SKM-1 (cell line): ENCODE results near the gene LRRC7.

Experiments used
- DNase-seq: peaks from one replicate; lab custom pipeline; 2025; ENCODE audit not compliant: unreplicated experiment; lab: John Stamatoyannopoulos, UW

The LRRC7 gene

DNA sequence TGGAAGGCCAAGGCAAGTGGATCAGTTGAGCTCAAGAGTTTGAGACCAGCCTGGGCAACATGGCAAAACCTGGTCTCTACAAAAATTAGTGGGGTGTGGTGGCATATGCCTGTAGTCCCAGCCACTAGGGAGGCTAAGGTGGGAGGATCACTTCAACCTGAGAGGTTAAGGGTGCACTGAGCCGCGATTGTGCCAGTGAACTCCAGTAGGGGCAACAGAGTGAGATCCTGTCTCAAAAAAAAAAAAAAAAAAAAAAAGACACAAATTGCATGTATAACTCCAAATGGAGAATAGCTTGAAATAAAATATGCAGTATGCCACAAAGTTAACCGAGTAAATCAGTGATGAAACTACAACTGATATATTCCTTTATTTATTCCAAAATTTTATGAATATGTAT is 586.0 kb downstream of the LRRC7 start:
- no peak for DNase-seq

DNA sequence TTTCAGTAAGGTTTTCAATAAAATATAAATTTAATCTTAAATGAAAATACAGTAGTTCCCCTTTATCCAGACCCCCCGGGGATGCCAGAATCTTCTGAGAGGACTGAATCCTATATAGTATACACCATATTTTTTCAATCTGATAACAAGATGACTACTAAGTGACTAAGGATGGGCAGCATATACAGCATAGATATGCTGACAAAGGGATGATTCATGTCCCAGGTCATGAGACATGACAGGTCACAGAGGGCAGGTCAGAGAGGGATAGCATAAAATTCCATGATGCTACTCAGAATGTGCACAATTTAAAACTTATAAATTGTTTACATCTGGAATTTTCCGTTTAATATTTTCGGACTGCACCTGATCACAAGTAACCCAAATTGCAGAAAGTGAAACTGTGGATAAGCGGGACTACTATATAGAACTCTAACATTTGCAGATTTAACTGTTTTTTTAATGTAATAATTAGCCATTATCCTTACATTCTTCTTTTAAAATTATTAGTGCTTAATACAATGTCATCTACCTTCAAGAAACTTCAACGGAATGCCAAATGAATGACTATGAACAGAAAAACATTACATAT is 588.9 kb downstream of the LRRC7 start:
- no peak for DNase-seq

DNA sequence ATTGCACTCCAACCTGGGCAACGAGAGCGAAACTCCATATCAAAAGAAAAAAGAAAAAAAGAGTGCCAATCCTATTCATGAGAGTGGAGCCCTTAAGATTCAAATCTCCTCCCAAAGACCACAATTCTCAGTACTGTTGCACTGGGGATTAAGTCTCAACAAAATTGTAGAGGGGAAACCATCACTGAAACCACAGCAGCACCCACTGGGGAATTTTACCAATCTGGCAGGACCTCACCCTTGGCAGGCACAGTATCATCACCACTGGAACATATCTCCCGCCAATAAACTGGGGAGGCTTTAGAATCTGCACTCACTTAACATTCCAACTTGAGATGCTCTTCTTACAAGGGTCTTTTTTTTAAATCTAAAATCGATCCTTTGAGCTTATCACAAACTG is 596.6 kb downstream of the LRRC7 start:
- DNase-seq = no peak

GRCh38 chr1:70168283-70168682 is 600.6 kb downstream of the LRRC7 start:
- no peak for DNase-seq

DNA sequence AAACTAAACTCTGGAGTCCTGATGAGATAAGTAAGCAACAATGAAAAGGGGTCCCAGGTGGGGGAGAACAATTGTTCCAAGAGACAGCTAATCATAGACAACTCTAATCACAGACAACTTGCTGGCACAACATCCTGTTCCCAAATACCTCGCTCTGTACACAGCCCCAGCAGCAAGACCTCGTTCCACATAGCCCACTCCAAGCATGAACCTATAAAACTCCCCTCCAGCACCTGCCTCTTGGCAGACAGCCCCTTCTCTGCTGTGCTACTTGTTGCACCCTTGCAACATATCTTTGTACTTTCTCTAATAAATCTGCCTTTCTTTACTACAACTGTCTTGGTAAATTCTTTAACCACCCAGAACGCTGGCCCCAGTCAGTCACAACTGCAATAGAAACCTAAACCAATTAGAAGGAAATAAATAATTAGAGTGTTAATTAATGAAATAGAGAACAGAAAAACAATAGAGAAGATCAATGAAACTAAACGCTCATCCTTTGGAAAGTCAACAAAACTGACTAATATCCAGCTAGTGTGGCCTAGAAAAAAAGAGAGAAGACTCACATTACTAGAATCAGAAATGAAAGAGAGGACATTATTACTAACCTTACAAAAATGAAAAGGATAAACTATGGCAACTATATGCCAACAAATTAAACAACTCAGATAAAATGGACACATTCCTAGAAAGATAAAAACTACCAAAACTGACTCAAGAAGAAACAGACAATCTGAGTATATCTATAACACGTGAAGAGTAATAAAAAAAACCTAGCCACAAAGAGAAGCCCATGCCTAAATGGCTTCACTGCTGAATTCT is 601.5 kb downstream of the LRRC7 start:
- no peak for DNase-seq

GRCh38 chr1:70171512-70171911 is 603.8 kb downstream of the LRRC7 start:
- no peak for DNase-seq
